ENCODE results near the gene IL36B. TPM values are rescaled to one million over a fixed set of nuclear protein-coding genes. Genes with fewer than 3 reads are reported as not detected.

IL36B gene
- total RNA-seq, 2 donors from 2014 or later = not detected

GRCh38 chr2:113067681-113068080 is 15.0 kb upstream of the IL36B start, which contains the start of gene IL1F10:
IL1F10 (plus strand) TSS chr2:113067970; CDS start chr2:113072739, 4,769 bp downstream.
- Histone ChIP-seq H3K27me3 (no peaks in the 10 kb centered on the region), H3K4me3 (no peak within 1 kb of the TSS), H3K36me3 (replicated peaks in 1 of 2; ENCODE audit: insufficient read depth in 1 of 2, low read depth in 2 of 2) (no peaks in the 10 kb centered on the region), H3K9me3 (no peaks in the 10 kb centered on the region), H3K27ac (no peak within 1 kb of the TSS), H3K4me1 (no peaks in the 10 kb centered on the region)
- TF ChIP-seq POLR2A (IDR thresholded peaks at IDR 0.05) = no peak
- TF ChIP-seq CTCF (IDR thresholded peaks at IDR 0.05) = no peak
- DNase-seq (no peak), ATAC-seq (no peak)
- intact Hi-C loops (cut with DNase I) = no loop called here
- 79 to 91% methylated on average over 3 of the region's 3 CpGs for WGBS, 2 donors

- Histone ChIP-seq H3K4me3 (no peak overlapping the region), H3K27me3 (no peaks in the 10 kb centered on the region), H3K4me1 (no peaks in the 10 kb centered on the region), H3K9me3 (no peaks in the 10 kb centered on the region), H3K36me3 (replicated peaks in 1 of 2; ENCODE audit: insufficient read depth in 1 of 2, low read depth in 2 of 2) (no peaks in the 10 kb centered on the region), H3K27ac (no peak overlapping the region)
- TF ChIP-seq POLR2A (IDR thresholded peaks at IDR 0.05) = no peak
- TF ChIP-seq CTCF (IDR thresholded peaks at IDR 0.05) = no peak
- intact Hi-C loops (cut with DNase I) = no loop called here
- DNase-seq (no peak), ATAC-seq (no peak)
- WGBS, 2 donors = 70 to 83% methylated on average over 1 of the region's 1 CpG
Measured at GRCh38 chr2:113064898-113065297, 12.2 kb upstream of the IL36B start.

- no peak overlapping the region for H3K27ac ChIP-seq
- no peak for TF ChIP-seq CTCF (IDR thresholded peaks at IDR 0.05)
- 68 to 88% methylated on average over 5 of the region's 5 CpGs for WGBS, 2 donors
- no peaks in the 10 kb centered on the region for H3K4me1 ChIP-seq
- ATAC-seq (no peak), DNase-seq (no peak)
- no peaks in the 10 kb centered on the region for H3K9me3 ChIP-seq
- intact Hi-C loops (cut with DNase I) = no loop called here
- H3K4me3 ChIP-seq = no peak overlapping the region
- no peaks in the 10 kb centered on the region for H3K27me3 ChIP-seq
- H3K36me3 ChIP-seq (replicated peaks in 1 of 2; ENCODE audit: insufficient read depth in 1 of 2, low read depth in 2 of 2) = no peaks in the 10 kb centered on the region
Measured at GRCh38 chr2:113064281-113064680, 11.6 kb upstream of the IL36B start.

- Histone ChIP-seq H3K36me3 (replicated peaks in 1 of 2; ENCODE audit: insufficient read depth in 1 of 2, low read depth in 2 of 2) (no peaks in the 10 kb centered on the region), H3K9me3 (no peaks in the 10 kb centered on the region), H3K4me3 (no peak overlapping the region), H3K27ac (no peak overlapping the region), H3K4me1 (no peaks in the 10 kb centered on the region), H3K27me3 (no peaks in the 10 kb centered on the region)
- intact Hi-C loops (cut with DNase I) = no loop called here
- WGBS, 2 donors = 79% methylated on average over 14 to 18 of the region's 18 CpGs
- ATAC-seq (no peak), DNase-seq (no peak)
- TF ChIP-seq POLR2A (IDR thresholded peaks at IDR 0.05) (no peak), CTCF (IDR thresholded peaks at IDR 0.05) (no peak)
Measured at GRCh38 chr2:113061896-113062770, 9.5 kb upstream of the IL36B start.

- Histone ChIP-seq H3K4me3 (no peak overlapping the region), H3K27me3 (no peaks in the 10 kb centered on the region), H3K27ac (no peak overlapping the region), H3K9me3 (no peaks in the 10 kb centered on the region), H3K4me1 (no peaks in the 10 kb centered on the region), H3K36me3 (replicated peaks in 1 of 2; ENCODE audit: insufficient read depth in 1 of 2, low read depth in 2 of 2) (no peaks in the 10 kb centered on the region)
- DNase-seq (no peak), ATAC-seq (no peak)
- 75 to 79% methylated on average over 2 of the region's 2 CpGs for WGBS, 2 donors
- TF ChIP-seq CTCF (IDR thresholded peaks at IDR 0.05) (no peak), POLR2A (IDR thresholded peaks at IDR 0.05) (no peak)
- intact Hi-C loops (cut with DNase I) = no loop called here
Measured at GRCh38 chr2:113061241-113061640, 8.6 kb upstream of the IL36B start.

Data from body of pancreas (tissue), 4 donors.